ENCODE data around the gene AP5S1. TPM values are rescaled to one million over a fixed set of nuclear protein-coding genes. Genes with fewer than 3 reads are reported as not detected.

The AP5S1 gene
- total and polyA plus RNA-seq, 2 of the 13 experiments (the other 11 are each of a cell fraction or from before 2014, with no cell fraction given) = 7.9 to 23.2 TPM

- H3K27ac ChIP-seq (ENCODE audit: extremely low read length, insufficient read depth, low read length) = no peak overlapping the region
- H3K9ac ChIP-seq (ENCODE audit: insufficient read depth, low read depth, low read length) = no peak overlapping the region
- TF ChIP-seq ZNF552 (CRISPR knock-in tag; IDR thresholded peaks at IDR 0.05; ENCODE audit: borderline replicate concordance) = peak; percentile 31; the same call in 1 of the 2 replicates
- no peak for TF ChIP-seq ZBTB7A (CRISPR knock-in tag; IDR thresholded peaks at IDR 0.05)
- TF ChIP-seq HINFP (CRISPR knock-in tag; IDR thresholded peaks at IDR 0.05; ENCODE audit: low read depth) = no peak
- no peak for TF ChIP-seq TRIM22 (IDR thresholded peaks at IDR 0.05)
- TF ChIP-seq PBX3 (CRISPR knock-in tag; IDR thresholded peaks at IDR 0.05; ENCODE audit: borderline replicate concordance) = no peak
- H3K36me3 ChIP-seq (replicated peaks in 1 of 2; ENCODE audit: control insufficient read depth in 1 of 2, insufficient read depth in 2 of 2, low read length in 2 of 2) = peaks cover 56 to 60% of the 10 kb centered on the region in 2 experiments
- no peak for FAIRE-seq
- no peak overlapping the region for H3K4me3 ChIP-seq (replicated peaks in 1 of 3; ENCODE audit: insufficient read depth in 1 of 3, low read depth in 2 of 3, low read length in 3 of 3)
- no TSS peak for BruUV-seq (replicated peaks)
- DNase-seq (ENCODE audit: low spot score) = no peak
- no peak for ATAC-seq
- ChIA-PET POLR2A (interaction anchor here (0.9 to 1.0 kb wide), 2 partner anchors 15 to 19 kb away, joined by 3 read pairs; no protein-coding TSS in a partner anchor), CTCF (ENCODE audit: low intra/inter-chr PET ratio, low total read pairs) (no interaction called here)
- H3K79me2 ChIP-seq (ENCODE audit: insufficient read depth, low read length) = no peaks in the 10 kb centered on the region
- no peaks in the 10 kb centered on the region for H3K27me3 ChIP-seq (ENCODE audit: control insufficient read depth in 1 of 2, insufficient read depth in 2 of 2, low read length in 2 of 2)
- in situ Hi-C loops (cut with HindIII; ENCODE audit: extremely low pct_ligation_motif_present, low pct_unique_long_range_greater_than_20kb) (no loop called here), intact Hi-C loops (cut with micrococcal nuclease; ENCODE audit: unreplicated experiment) (no loop called here)
- no peaks in the 10 kb centered on the region for H3K9me3 ChIP-seq (ENCODE audit: low read length)
- no peak overlapping the region for H2AFZ ChIP-seq (ENCODE audit: low read length)
- 93% methylated on average over 5 of the region's 5 CpGs for WGBS (ENCODE audit: low lambda C conversion rate)
- no peak overlapping the region for H3K4me2 ChIP-seq (ENCODE audit: low read depth, low read length)
- H4K20me1 ChIP-seq (ENCODE audit: insufficient read depth, low read length) = no peaks in the 10 kb centered on the region
- H3K4me1 ChIP-seq (ENCODE audit: insufficient read depth, low read length) = no peaks in the 10 kb centered on the region
Observed at GRCh38 chr20:3864518-3864917, 44.2 kb downstream of the AP5S1 start.

Data from HepG2 (cell line).